ENCODE measurements around the gene HNRNPAB.

HNRNPAB gene

GRCh38 chr5:178207917-178208280 is 3.6 kb downstream of the HNRNPAB start:
- TF ChIP-seq, protein P1, sequence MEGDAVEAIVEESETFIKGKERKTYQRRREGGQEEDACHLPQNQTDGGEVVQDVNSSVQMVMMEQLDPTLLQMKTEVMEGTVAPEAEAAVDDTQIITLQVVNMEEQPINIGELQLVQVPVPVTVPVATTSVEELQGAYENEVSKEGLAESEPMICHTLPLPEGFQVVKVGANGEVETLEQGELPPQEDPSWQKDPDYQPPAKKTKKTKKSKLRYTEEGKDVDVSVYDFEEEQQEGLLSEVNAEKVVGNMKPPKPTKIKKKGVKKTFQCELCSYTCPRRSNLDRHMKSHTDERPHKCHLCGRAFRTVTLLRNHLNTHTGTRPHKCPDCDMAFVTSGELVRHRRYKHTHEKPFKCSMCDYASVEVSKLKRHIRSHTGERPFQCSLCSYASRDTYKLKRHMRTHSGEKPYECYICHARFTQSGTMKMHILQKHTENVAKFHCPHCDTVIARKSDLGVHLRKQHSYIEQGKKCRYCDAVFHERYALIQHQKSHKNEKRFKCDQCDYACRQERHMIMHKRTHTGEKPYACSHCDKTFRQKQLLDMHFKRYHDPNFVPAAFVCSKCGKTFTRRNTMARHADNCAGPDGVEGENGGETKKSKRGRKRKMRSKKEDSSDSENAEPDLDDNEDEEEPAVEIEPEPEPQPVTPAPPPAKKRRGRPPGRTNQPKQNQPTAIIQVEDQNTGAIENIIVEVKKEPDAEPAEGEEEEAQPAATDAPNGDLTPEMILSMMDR (IDR thresholded peaks at IDR 0.05; ENCODE audit: borderline replicate concordance, insufficient read depth, low read depth, low read length): no peak
- H3K4me3 ChIP-seq (ENCODE audit: low read depth, low read length): no peak overlapping the region

- TF ChIP-seq, protein P1 (IDR thresholded peaks at IDR 0.05; ENCODE audit: borderline replicate concordance, insufficient read depth, low read depth, low read length): peak; percentile 25; the same call in 1 of the 2 replicates
- H3K4me3 ChIP-seq (ENCODE audit: low read depth, low read length): no peak overlapping the region
Observed at GRCh38 chr5:178208540-178209227, 4.4 kb downstream of the HNRNPAB start.

DNA sequence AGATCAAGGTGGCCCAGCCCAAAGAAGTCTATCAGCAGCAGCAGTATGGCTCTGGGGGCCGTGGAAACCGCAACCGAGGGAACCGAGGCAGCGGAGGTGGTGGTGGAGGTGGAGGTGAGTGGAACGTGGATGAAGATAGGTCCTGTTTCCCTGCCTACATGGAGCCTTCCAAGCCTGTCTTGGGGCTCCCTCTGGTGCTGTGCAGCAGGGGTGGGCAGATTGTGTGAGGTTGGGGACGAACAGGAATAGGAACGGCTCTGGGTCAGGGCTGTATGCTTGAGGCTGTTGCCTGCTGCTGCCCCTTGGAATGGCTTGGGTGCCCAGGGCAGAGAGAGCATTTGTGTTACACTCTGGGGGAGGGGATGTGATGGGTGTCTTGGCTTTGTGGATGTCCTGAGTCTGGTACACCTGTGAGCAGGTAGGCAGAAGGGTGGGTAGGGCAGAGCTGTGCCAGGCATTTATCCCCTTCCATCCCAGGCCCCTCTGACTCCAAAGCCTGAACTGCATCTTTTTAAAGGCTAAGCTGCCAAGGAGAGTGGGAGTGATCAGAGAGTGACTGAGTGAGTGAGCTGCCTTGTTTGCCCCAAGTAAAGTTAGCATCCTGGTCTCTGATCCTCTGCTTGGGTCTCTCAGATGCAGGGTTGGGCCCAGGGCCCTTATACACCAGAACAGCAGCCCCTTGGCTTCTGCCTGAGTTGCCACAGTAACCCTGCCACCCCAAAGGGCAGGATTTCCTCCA is 5.2 kb downstream of the HNRNPAB start:
- no peak overlapping the region for H3K4me3 ChIP-seq (ENCODE audit: low read depth, low read length)
- TF ChIP-seq, protein P1 (IDR thresholded peaks at IDR 0.05; ENCODE audit: borderline replicate concordance, insufficient read depth, low read depth, low read length): no peak

DNA sequence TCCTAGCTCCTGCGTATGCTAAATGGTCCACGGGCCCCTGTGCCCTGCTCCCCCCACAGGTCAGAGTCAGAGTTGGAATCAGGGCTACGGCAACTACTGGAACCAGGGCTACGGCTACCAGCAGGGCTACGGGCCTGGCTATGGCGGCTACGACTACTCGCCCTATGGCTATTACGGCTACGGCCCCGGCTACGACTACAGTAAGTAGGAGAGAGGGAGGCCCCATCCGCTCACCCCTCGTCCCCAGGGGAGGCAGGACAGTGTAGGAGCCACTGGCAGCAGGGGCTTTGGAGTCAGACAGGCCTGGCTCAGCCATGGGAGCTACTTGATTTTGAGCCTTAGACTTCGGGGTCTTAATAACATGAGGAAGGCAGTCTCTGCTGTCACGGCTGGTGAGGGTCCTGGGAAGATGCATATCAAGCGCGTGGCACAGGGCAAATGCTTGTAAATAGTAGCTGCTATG is 5.8 kb downstream of the HNRNPAB start:
- TF ChIP-seq, protein P1 (IDR thresholded peaks at IDR 0.05; ENCODE audit: borderline replicate concordance, insufficient read depth, low read depth, low read length): no peak
- H3K4me3 ChIP-seq (ENCODE audit: low read depth, low read length): no peak overlapping the region

- TF ChIP-seq, protein P1 (IDR thresholded peaks at IDR 0.05; ENCODE audit: borderline replicate concordance, insufficient read depth, low read depth, low read length): no peak
- H3K4me3 ChIP-seq (ENCODE audit: low read depth, low read length): no peak overlapping the region
Observed at GRCh38 chr5:178210686-178211085, 6.4 kb downstream of the HNRNPAB start.

DNA sequence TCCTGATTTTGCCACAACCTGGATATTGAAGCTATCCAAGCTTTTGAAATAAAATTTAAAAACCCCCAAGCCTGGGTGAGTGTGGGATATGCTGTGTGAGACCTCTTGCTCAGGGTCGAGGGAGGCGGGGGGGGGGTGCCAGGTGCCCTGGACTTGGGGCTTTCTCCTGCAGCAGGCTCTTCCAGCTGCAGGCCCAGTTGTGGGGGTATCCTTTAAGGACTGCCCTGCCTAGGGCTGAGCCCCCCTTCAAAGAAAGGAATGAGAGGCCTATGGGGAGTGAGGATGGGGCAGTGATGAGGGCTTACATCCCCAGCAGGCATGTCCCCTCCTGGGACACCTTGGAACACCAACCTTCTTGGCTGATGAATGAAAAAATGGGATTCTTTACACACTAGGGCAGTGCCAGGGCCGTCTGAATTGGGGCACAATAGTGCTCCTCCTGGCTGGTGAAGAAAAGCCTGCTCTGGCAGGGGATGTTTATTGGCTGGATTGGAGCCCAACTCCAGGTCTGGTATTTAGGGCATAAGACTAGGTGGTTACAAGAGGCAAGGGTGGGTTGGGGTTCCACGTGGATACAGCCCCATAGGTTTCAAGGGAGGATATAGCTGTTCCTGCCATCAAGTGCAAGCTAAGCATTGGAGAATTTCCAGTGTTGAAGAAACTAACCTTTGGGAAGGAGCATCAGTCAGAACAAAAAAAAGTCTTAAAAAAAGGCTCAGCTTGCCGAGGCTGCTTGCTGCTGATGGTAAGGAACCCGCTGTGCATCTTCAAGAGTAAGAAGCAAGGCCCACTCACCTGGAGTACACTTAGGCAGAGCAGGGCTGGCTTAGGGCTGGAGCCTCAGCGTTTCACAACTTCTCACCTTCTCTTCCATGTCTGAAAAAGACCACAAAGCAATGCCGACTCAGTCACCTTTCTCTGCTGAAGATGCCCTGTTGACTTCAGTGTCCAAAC is 7.0 kb downstream of the HNRNPAB start:
- TF ChIP-seq, protein P1 (IDR thresholded peaks at IDR 0.05; ENCODE audit: borderline replicate concordance, insufficient read depth, low read depth, low read length): no peak
- H3K4me3 ChIP-seq (ENCODE audit: low read depth, low read length): no peak overlapping the region
